Aorta (tissue), 5 donors: ENCODE measurements around the gene BSND. TPM values are rescaled to one million over a fixed set of nuclear protein-coding genes. Genes with fewer than 3 reads are reported as not detected.
A peak's percentile ranks its signal among the peaks of the same experiment; 100 is the strongest.

Source experiments
- ATAC-seq: fragments of 200-7000 bp; cut with Tn5 transposase; one replicate; pipeline ENCODE4 v1.9.1; 2022; ENCODE audit warnings: moderate library complexity; ENCODE audit not compliant: low FRiP score
- DNase-seq, 2 donors: peaks; one replicate each; pipeline ENCODE4 v3.0.0-alpha.2; 2020
- H3K27ac ChIP-seq, 2 donors: one replicate each; pipeline ENCODE4 v1.5.1; 2013; ENCODE audit warnings: low read length in 2 of 2, mild to moderate bottlenecking in 2 of 2, moderate library complexity in 2 of 2, control low read depth in 1 of 2, inconsistent platforms in 1 of 2, low read depth in 1 of 2
- H3K27me3 ChIP-seq, 2 donors: one replicate each; pipeline ENCODE4 v1.6.1; 2013; ENCODE audit warnings: control low read depth in 1 of 2, low read length in 1 of 2, mild to moderate bottlenecking in 1 of 2, moderate library complexity in 1 of 2; ENCODE audit not compliant: insufficient read depth in 2 of 2, control insufficient read depth in 1 of 2
- H3K36me3 ChIP-seq, 2 donors: one replicate each; pipeline ENCODE4 v1.6.1; 2013; ENCODE audit warnings: control low read depth in 1 of 2, low read length in 1 of 2, mild to moderate bottlenecking in 1 of 2; ENCODE audit not compliant: insufficient read depth in 2 of 2, control insufficient read depth in 1 of 2
- H3K4me1 ChIP-seq, 2 donors: one replicate each; pipeline ENCODE4 v1.6.1; 2013; ENCODE audit warnings: low read length in 2 of 2, control low read depth in 1 of 2, mild to moderate bottlenecking in 1 of 2, moderate library complexity in 1 of 2; ENCODE audit not compliant: insufficient read depth in 2 of 2, control insufficient read depth in 1 of 2
- H3K4me3 ChIP-seq, 2 donors: one replicate each; pipeline ENCODE4 v1.5.1; 2013; ENCODE audit warnings: low read length in 2 of 2, control low read depth in 1 of 2, mild to moderate bottlenecking in 1 of 2
- H3K9me3 ChIP-seq: one replicate; pipeline ENCODE4 v1.6.1; 2013; ENCODE audit warnings: mild to moderate bottlenecking, low read length; ENCODE audit not compliant: control insufficient read depth
- WGBS, 2 donors: extraction: QIAGEN DNeasy Blood & Tissue Kit; methylation state at CpG; one replicate each; pipeline ENCODE4 v1.1.7; 2013; 5-methylcytosine and 5-hydroxymethylcytosine counted together
- intact Hi-C, 2 donors: fragments of 100-400 bp; cut with DNase I; formaldehyde crosslinking; loops; one replicate each; pipeline versions ENCODE4 v1.14.2 to v1.15.0; 2022
- polyA plus RNA-seq, 2 donors: library from polyadenylated mRNA; stranded (reverse); fragments of 200-250 nt; gene quantifications; one replicate each; pipeline ENCODE4 v1.2.3, GENCODE V29; 2013
- total RNA-seq, 2 donors: library from RNA; stranded (reverse); fragmentation: NEBNext Ultra II Directional; extraction: Animal tissue kit (Norgen Biotek cat#: 25700); gene quantifications; one replicate each; pipeline ENCODE4 v1.2.1, GENCODE V29; 2021
- donor health status: healthy with polysubstance abuse.
- donor health status: Bipolar disorder and iron deficiency.
- donor health status: DM: no; HTN: no; CAD: no.
- donor health status: DM: no; HTN: no; CAD: no.
- donor health status: DM: yes; HTN: yes; CAD: no.

BSND gene
- total and polyA plus RNA-seq, 4 donors = not detected

GRCh38 chr1:54987919-54988705 lies 10.6 kb upstream of the BSND start:
- WGBS, 2 donors = 82 to 87% methylated on average over 8 of the region's 8 CpGs
- no peak for ATAC-seq
- intact Hi-C loops = no loop called here

GRCh38 chr1:54988975-54989374 lies 9.8 kb upstream of the BSND start:
- no peak for ATAC-seq
- DNase-seq = peak in 1 of 2 donors; percentile 6
- Histone ChIP-seq H3K4me3 (no peak overlapping the region), H3K27ac (no peak overlapping the region), H3K36me3 (no peaks in the 10 kb centered on the region), H3K9me3 (no peaks in the 10 kb centered on the region), H3K4me1 (no peaks in the 10 kb centered on the region), H3K27me3 (no peaks in the 10 kb centered on the region)
- WGBS, 2 donors = 97 to 98% methylated on average over 4 of the region's 4 CpGs
- intact Hi-C loops = no loop called here

More at GRCh38 chr1:54987919-54988705, 10.6 kb upstream of the BSND start:
- no peaks in the 10 kb centered on the region for H3K4me1 ChIP-seq
- peak; percentile 21 to 54 for DNase-seq
- H3K36me3 ChIP-seq = no peaks in the 10 kb centered on the region
- no peaks in the 10 kb centered on the region for H3K27me3 ChIP-seq
- H3K9me3 ChIP-seq = no peaks in the 10 kb centered on the region
- H3K27ac ChIP-seq = no peak overlapping the region
- no peak overlapping the region for H3K4me3 ChIP-seq

DNA sequence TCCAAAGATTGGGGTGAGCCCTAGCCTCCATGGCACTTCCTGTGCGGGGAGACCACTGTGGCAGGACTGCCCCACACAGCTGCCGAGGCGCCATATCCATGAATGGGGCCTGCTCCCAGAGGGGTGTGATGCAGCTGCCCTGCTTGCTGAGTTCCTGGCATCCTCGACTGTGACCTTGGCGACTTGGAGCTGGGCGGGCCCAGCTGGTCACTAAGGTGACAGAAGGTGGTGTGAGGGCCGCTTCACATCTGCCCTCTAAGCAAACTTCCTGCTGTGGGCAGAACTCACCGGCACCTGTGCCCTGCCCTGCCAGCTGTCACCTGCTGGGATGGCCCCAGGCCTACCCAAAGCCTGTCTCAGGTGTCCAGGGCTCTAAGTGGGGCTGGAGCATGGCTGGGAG lies 9.3 kb upstream of the BSND start:
- Histone ChIP-seq H3K36me3 (no peaks in the 10 kb centered on the region), H3K27me3 (no peaks in the 10 kb centered on the region), H3K4me1 (no peaks in the 10 kb centered on the region), H3K4me3 (no peak overlapping the region), H3K9me3 (no peaks in the 10 kb centered on the region), H3K27ac (no peak overlapping the region)
- DNase-seq (no peak), ATAC-seq (no peak)
- intact Hi-C loops = no loop called here
- 89 to 92% methylated on average over 8 of the region's 8 CpGs for WGBS, 2 donors

GRCh38 chr1:54989968-54990810 lies 8.5 kb upstream of the BSND start:
- intact Hi-C loops = no loop called here
- ATAC-seq (no peak), DNase-seq (no peak)
- no peaks in the 10 kb centered on the region for H3K27me3 ChIP-seq
- H3K27ac ChIP-seq = no peak overlapping the region
- H3K9me3 ChIP-seq = no peaks in the 10 kb centered on the region
- no peaks in the 10 kb centered on the region for H3K4me1 ChIP-seq
- WGBS, 2 donors = 71 to 76% methylated on average over 13 of the region's 13 CpGs
- H3K36me3 ChIP-seq = no peaks in the 10 kb centered on the region
- H3K4me3 ChIP-seq = no peak overlapping the region

- no peak overlapping the region for H3K27ac ChIP-seq
- H3K9me3 ChIP-seq = no peaks in the 10 kb centered on the region
- intact Hi-C loops = no loop called here
- WGBS, 2 donors = 70 to 80% methylated on average over 4 of the region's 4 CpGs
- DNase-seq (no peak), ATAC-seq (no peak)
- no peaks in the 10 kb centered on the region for H3K36me3 ChIP-seq
- H3K4me1 ChIP-seq = no peaks in the 10 kb centered on the region
- no peak overlapping the region for H3K4me3 ChIP-seq
- H3K27me3 ChIP-seq = no peaks in the 10 kb centered on the region
These were observed 7.8 kb upstream of the BSND start for GRCh38 chr1:54990916-54991315.

DNA sequence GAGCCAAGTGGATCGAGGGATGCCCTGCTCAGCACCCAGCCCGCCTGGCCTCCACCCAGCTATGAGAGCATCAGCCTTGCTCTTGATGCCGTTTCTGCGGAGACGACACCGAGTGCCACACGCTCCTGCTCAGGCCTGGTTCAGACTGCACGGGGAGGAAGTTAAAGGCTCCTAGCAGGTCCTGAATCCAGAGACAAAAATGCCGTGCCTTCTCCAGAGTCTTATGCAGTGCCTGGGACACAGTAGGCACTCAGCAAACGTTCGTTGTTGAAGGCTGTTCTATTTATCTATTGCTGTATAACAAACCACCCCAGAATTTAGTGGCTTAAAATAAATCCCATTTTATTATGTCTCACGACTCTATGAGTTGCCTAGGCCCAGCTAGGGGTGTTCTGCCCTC lies 6.8 kb upstream of the BSND start:
- no peak for ATAC-seq
- H3K36me3 ChIP-seq = no peaks in the 10 kb centered on the region
- DNase-seq = no peak
- H3K4me3 ChIP-seq = no peak overlapping the region
- H3K4me1 ChIP-seq = no peaks in the 10 kb centered on the region
- intact Hi-C loops = no loop called here
- no peaks in the 10 kb centered on the region for H3K9me3 ChIP-seq
- 66 to 77% methylated on average over 12 of the region's 12 CpGs for whole genome bisulfite sequencing, 2 donors
- no peaks in the 10 kb centered on the region for H3K27me3 ChIP-seq
- no peak overlapping the region for H3K27ac ChIP-seq

- H3K9me3 ChIP-seq = no peaks in the 10 kb centered on the region
- WGBS, 2 donors = 94 to 98% methylated on average over 6 of the region's 6 CpGs
- no peaks in the 10 kb centered on the region for H3K36me3 ChIP-seq
- no peak overlapping the region for H3K4me3 ChIP-seq
- DNase-seq (no peak), ATAC-seq (no peak)
- no peaks in the 10 kb centered on the region for H3K4me1 ChIP-seq
- no peaks in the 10 kb centered on the region for H3K27me3 ChIP-seq
- H3K27ac ChIP-seq = no peak overlapping the region
- intact Hi-C loops = no loop called here
These were observed 5.6 kb upstream of the BSND start for GRCh38 chr1:54993140-54993539.

DNA sequence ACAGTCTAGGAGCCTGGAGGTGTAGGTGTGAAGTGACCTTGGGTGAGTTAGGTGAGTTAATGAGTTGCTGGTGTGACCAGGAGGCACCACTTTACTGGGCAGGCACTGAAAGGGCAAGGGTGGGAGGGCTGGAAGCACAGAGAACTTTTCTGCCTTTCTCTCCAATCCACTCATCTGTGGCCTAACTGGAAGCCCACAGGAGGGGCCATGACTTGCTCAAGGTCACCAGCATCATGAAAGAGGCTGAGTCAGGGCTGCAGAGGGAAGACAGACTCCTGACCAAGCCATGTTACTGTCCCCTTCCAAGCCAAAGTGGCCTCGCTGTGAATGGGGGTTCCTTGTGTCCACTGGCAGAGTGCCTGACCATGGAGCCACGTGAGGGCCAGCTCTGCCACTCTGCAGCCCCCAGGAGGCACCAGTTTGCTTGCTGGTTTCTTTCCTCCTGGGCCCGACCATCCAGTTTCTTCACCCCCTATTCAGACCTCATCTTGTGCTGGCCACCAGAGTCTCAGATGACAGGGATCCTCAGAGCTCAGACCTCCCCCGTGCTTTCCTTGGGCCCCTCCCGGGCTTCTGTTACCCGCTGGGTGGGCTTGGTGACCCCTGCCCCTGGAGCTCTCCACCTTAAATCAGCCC lies 4.3 kb upstream of the BSND start:
- Histone ChIP-seq H3K27me3 (no peaks in the 10 kb centered on the region), H3K4me3 (no peak overlapping the region), H3K9me3 (no peaks in the 10 kb centered on the region), H3K27ac (no peak overlapping the region), H3K36me3 (no peaks in the 10 kb centered on the region), H3K4me1 (no peaks in the 10 kb centered on the region)
- WGBS, 2 donors = 67 to 82% methylated on average over 6 of the region's 6 CpGs
- DNase-seq (no peak), ATAC-seq (no peak)
- intact Hi-C loops = no loop called here
